ENCODE measurements around the gene TMIGD2.

TMIGD2 gene

DNA sequence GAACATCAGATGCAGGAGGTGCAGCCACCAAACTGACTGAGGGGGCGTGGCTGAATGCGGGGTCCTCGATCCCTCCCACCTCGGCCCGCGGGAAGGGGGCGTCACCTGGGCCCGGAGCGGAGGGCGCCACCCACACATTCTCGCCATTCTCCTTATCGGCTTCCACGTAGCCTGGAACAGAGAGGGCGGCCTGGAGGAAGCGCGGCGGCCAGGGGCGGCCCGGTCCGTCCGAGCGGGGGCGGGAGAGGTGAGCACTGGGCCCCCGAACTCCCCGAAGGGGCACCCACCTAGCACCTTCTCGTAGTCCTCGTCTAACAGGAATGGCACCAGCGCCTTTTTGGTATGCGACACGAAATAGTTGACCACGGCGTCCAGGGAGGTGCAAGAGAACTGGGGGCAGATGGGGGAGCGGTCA lies 24.7 kb upstream of the TMIGD2 start:
- DNase-seq = no peak

DNA sequence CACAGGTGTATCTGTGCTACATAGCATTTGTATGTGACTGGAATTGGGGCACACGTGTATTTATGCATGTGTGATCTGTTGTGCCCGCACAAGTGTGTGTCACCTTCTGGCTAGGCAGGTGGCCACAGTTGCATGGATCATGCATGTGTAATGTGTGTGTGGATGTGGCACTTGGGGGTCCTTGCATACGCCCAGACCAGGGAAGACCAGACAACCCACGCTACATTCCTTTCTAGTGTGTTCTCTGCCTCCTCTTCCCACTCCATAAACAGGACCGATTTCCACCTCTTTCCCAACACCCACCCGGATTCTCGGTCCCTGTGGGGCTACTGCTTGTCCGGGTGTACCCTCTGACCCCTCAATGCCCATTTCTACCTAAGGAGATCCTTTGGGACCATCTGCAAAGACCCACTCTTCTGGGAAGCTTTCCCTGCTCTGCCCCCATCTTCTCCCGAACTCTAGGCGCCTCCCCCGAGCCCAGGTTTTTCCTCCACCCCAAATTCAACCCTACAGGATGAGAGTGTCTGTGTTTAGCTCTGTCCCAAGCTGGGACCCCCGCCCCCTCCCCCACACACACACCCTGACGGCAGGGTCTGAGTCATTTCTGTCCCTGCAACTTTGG lies 24.1 kb upstream of the TMIGD2 start:
- DNase-seq = no peak

DNA sequence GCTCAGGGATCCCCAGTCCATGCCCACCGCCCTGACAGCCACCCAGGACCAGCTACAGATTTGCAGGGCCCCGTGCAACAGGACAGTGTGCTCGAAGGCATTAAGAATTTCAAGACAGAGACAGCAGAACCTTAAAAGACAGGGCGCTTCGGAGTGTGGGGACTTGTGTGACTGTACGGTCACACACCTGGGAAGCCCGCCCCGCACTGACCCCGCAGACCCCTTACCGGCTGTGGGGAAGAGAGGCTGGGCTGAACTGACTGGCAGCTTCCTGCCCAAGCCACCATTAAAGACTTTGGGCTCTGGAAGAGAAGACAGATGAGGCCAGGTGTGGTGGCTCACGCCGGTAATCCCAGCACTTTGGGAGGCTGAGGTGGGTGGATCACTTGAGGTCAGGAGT lies 22.0 kb upstream of the TMIGD2 start:
- no peak for DNase-seq

DNA sequence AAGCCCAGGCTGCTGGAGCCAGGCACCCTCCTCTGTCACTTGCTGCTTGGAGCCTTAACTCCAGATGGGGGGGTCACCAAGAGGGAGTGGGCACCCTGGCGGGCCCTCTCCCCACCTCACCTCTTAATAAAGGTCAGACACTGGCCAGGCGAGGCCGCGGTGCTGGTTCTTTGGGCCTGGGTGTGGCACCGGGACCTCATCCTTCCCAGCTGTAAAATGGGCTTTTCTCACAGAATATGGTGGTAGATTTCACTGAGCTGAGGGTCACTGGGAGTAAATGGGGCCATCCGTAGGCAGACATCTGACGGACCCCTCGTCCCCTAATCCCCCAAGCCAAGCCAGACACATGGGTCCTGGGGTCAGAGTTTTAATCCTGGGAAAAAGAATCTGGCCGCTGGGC lies 21.5 kb upstream of the TMIGD2 start:
- no peak for DNase-seq

DNA sequence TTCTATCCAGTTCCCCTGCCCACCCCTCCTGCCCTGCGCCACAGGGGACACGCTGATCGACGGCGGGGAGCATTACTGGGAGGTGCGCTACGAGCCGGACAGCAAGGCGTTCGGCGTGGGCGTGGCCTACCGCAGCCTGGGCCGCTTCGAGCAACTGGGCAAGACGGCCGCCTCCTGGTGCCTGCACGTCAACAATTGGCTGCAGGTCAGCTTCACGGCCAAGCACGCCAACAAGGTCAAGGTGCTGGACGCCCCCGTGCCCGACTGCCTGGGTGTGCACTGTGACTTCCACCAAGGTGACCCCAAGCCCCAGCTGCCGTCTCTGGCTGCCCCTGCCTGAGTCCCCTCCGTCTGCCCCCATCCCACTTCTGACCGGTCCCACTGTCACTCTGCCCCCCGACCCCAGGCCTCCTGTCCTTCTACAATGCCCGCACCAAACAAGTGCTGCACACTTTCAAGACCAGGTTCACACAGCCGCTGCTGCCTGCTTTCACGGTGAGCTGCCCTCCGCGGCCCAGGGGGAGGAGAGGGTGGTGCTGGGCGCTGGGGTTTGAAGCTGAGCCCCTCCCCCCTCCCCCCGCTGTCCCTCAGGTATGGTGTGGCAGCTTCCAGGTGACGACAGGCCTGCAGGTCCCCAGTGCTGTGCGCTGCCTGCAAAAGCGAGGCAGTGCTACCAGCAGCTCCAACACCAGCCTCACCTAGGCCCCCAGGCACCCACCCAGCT lies 20.9 kb upstream of the TMIGD2 start:
- DNase-seq = no peak

DNA sequence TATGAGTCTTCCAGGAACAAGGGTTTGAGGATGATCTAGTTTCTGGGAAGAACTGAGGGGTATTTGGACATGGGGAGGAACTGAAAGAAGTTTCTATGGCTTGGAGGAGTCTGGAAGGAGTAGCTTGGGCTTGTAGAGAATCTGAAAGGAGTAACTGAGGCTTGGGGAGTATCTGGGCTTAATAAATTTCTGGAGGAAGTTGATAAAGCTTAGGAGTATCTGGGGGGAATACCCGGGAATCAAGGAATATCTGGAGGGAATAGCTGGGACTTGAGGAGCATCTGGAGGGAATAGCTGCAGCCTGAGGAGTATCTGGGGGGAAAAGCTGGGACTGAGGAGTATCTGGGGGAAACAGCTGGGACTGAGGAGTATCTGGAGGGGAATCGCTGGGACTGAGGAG lies 18.2 kb upstream of the TMIGD2 start:
- DNase-seq = no peak

DNA sequence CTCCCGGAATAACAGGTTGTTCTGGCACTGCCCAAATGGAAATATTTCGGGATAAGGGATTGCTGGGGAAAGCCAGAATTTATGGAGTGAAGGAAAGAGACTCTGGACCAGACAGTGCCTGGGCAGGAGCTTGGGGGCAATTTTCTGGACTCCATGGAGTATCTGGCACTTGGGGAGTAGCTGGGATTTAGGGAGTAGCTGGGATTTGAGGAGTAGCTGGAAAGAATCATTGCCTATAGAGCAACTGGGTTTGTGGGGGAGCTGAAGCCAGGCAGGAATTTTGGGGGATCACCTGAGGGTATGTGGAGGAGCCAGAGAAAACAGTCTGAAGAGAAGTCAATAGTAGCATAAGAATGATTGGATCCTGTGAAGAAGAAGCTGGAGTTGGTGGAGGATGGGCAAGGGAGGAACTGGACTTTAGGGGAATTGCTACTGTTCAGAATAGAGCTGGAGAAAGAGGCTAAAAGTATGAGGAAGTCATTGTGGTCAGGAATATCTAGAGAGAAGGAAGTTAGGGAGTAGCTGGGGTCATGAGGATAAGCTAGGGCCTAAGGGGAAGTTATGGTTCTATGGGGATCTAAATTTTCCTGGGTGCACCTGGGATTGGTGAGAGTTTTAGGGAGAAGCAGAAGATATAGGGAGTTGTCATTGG lies 17.0 kb upstream of the TMIGD2 start:
- no peak for DNase-seq

DNA sequence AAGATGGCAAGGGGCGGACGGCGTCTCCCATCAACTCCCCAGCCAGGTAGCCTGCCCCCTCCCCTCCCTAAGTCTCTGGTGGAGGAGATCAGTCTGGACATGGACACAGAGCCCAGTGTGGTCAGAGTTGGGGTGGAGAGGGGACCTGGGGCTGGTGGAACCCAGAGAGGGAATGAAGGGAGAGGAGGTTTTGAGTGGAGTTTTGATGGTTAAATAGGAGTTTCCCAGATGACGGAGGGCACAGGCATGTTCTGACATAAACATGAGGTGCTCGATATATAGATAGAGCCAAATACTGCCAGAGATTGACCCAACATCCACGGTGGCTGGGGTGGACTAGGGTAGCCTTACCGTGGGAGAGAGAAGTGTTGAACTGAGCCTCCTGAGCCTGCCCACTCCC lies 16.3 kb upstream of the TMIGD2 start:
- no peak for DNase-seq

DNA sequence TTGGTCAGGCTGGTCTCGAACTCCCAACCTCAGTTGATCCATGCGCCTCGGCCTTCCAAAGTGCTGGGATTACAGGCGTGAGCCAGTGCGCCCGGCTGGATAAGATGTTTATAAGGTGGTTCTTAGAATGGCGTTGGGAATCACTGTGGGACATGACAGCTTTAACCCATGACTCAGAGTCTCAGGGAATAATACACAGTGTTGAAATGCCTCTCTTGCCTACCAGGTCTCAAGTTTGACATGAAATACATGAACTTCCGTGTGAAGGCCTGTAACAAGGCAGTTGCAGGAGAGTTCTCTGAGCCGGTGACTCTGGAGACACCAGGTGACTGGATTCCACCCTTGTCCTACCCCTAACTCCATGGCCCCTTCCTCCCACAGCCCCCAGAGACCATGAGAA lies 14.8 kb upstream of the TMIGD2 start:
- DNase-seq = no peak

DNA sequence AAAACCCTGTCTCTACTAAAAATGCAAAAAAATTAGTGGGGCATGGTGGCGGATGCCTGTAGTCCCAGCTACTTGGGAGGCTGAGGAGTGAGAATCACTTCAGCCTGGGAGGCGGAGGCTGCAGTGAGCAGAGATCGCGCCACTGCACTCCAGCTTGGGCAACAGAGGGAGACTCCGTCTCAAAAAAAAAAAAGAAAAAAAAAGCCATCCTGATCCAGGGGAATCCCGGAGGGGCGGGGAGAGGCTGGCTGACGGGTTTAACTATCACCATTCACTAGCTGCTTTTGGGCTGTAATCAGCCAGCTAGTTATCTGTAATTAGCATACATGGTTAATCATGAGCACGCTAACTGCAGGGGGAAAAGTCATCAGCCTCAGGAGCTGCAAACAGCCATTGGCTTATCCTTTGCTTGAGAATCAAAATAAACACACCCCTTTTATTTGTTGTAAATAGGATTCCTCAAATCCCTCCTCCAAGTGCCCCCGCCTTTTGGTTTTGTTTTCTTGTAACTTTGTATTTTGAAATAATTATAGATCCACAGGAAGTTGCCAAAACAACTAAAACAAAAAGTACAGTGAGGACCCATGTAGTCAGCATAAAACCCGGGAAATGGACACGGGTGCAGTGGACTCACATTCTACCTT lies 11.8 kb upstream of the TMIGD2 start:
- DNase-seq = no peak

DNA sequence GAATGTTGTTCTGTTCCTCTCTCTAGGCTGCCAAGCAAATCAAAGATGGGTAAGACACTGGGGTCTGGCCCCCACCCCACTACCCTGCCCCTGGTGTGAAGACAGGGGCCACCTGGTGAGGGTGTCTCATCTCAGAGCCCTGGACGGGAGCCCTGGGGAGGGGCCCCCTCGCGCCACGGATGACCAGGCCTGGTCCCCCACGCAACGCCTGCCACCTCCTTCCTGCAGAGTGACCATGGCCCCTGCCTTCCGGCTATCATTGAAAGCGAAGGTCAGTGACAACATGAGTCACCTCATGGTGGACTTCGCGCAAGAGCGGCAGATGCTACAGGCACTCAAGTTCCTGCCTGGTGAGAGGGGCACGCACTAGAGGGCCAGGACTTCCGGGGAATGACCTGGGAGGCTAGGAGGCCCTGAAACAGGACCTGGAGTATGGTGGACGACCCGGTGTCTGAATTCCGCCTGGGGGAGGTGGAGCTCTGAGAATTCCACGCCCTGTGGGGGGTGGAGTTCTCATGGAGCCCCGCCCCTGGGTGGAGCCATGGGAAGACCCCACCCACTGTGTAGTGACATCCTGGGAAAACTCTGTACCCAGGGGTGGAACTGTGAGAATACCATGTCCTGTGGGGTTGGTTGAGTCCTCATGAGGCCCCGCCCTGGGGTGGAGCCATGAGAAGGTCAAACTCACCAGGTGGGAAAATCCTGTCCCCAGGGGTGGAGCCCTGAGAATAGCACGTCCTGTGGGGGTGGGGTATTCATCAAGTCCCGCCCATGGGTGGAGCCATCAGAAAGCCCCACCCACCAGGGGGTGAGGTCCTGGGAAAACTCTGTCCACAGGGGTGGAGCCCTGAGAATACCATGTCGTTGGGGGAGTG lies 8.3 kb upstream of the TMIGD2 start:
- no peak for DNase-seq

DNA sequence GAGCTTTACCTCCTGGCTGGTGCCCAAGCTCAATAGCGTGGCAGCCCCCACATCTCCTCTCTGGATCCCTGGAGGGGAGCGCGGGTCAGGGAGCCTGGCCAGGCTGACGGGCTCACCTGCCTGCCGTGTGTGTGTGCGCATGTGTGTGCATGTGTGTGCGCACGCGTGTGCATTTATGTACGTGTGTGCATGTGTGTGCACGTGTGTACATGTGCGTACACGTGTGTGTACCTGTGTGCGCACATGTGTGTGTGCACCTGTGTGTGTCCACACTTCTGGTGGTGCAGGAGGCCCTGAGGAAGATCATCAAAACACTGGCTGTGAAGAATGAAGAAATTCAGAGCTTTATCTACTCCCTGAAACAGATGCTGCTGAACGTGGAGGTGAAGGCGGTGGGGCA lies 3.5 kb upstream of the TMIGD2 start:
- DNase-seq = no peak

DNA sequence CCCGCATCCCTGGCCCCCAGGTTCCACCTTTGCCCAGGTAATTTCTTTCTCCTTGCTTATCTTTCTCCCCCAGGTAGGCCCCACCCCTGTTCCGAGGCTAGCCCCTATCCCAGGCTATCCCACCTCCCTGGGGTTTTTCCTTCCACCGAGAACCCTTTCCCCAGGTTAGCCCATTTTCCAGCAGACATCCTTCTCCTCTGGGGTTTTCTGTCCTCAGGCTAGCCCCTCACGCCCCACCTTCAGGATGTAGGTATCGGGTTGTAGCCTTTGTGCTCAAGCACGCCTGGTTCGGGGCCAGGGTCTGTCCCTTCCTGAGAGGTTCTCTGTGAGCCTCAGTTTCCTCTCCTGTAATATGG lies 3.0 kb upstream of the TMIGD2 start:
- DNase-seq = no peak

DNA sequence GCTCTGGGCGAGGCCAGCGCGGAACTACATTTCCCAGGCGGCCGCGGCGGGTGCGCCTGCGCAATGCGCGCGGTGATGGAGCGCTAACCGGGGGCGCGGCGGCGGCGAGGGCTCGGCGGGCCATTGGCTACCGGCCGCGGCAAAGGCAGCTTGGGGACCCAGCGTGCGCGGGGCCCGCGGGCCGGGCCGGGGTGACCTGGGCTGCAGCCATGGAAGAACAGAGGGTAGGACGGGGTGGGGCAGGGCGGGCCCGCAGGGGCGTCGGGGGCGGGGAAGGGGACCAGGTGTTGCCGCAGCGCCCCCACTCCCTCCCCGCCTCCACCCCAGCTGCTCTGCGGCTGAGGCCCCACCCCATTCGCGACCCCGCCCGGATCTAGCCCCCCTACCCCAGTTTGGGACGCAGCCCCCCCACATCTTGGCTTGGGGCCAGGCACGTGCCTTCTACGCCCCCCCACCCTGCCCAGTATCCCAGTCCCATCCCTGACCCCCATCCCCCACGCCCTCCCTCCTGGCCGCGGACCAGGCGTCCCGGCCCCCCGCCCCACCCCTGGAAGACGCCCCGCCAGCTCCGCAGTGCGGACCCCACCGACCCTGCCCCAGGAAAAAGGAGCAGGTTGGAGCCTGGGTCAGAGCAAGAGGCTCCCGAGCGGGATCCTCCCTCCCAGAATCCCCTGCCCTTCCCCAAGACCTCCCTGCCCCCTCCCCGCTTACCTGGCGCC lies 2.5 kb upstream of the TMIGD2 start, which contains the start of gene FSD1:
TSS of gene FSD1 (plus strand) at position 61 of the 719 bp plus-strand sequence. CDS start at position 210, 149 bp downstream.
- DNase-seq = no peak

DNA sequence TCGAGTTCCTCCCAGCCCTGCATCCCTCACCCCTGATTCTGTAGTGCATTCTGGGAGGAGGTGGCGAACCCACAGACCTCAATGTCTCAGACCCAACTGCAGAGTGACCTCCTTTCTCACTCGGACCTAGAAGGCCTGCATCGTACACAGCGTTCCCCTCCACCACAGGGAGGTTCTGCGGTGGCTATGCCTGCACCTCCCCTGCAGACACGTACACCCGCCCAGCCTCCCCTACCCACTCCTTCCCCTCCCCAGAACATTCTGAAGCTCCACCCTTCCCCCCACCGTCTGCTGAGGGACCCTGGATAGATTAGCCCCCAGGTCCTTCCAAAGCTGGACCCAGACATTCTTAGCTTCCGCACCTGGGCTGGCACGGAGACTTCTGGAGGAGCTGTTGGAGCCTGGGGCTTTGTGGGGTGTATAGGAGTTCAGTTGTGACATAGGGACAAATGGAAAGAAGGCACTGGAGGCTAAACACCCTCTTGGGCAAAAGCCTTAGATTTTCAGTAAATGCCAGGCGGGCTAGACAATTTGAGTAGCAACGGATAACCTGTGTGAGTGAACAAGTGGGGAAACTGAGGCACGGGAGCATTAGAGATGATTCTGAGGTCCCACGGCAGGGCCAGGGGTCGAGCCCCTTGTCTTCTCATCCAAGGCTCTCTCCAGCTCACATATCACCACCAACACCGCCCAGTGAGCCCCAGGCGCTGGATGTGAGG lies 1.8 kb upstream of the TMIGD2 start:
- no peak for DNase-seq

DNA sequence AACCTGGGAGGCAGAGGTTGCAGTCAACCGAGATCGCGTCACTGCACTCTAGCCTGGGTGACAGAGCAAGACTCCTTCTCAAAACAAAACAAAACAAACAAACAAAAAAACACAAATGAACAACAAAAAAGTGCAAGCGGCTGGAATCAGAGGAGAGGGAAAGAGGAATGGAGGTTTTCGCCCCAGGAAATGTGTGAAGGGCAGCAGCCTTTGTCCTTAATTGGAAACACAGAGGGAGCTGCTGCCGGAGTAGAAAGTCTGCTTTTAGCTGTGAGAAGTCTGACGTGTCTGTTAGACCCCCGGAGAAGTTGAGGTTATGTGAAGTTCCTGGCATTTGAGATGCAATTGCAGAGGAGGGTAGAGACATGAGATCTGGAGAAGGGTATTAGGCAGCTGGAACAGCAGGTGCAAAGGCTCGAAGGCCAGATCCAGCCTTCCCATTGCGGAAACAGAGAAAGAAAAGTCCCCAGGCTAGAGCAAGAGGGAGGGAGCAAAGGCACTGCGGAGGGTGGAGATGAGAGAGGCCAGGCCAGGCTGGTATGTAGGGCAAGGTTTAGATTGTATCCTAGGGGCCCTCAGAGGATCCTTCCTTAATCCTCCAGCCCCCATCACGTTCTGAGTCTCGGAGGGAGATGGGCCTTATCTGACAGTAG lies 473 bp downstream of the TMIGD2 start:
- DNase-seq = no peak

DNA sequence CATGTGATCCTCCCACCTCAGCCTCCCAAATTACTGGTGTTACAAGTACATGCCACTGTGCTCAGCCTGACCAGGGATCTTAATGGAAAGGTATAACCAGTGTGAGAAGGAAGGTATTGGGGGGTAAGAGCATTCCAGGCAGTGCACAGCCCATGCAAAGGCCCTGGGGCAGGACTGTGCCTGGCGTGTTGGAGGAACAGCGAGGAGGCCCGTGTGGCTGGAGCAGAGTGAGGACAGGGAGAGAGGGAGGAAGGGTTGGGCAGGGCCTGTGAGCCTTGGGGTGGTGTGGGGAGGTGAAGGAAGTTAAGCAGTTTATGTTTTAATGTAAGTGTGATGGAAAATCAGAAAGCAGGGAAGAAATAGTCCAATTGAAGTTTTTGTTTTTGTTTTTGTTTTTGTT lies 1.6 kb downstream of the TMIGD2 start:
- no peak for DNase-seq

DNA sequence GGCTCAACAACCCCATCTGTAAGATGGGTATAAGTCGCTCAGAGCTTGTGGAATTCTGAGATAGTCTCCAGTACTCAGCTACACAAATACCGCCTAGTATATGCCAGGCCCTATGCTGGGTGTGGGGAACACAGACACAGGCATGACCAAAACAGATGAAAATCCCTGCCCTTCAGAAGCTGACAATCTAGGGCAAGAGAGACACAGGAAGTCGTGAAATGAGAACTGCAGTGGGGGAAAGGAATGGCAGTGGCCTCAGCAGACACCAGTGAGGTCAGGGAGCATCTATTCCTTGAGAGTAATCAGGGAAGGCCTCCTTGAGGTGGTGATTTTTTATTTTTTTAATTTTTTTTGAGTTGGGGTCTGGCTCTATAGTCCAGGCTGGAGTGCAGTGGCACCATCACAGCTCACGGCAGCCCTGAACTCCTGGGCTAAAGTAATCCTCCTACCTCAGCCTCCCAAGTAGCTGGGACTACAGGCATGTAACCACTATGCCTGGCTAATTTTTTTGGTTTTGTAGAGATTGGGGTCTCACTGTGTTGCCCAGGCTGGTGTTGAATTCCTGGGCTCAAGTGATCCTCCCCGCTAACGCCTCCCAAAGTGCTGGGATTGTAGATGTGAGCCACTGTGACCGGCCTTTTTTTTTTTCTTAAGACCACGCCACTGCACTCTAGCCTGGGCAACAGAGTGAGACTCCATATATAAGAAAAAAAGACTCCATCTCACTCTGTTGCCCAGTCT lies 3.2 kb downstream of the TMIGD2 start:
- no peak for DNase-seq

DNA sequence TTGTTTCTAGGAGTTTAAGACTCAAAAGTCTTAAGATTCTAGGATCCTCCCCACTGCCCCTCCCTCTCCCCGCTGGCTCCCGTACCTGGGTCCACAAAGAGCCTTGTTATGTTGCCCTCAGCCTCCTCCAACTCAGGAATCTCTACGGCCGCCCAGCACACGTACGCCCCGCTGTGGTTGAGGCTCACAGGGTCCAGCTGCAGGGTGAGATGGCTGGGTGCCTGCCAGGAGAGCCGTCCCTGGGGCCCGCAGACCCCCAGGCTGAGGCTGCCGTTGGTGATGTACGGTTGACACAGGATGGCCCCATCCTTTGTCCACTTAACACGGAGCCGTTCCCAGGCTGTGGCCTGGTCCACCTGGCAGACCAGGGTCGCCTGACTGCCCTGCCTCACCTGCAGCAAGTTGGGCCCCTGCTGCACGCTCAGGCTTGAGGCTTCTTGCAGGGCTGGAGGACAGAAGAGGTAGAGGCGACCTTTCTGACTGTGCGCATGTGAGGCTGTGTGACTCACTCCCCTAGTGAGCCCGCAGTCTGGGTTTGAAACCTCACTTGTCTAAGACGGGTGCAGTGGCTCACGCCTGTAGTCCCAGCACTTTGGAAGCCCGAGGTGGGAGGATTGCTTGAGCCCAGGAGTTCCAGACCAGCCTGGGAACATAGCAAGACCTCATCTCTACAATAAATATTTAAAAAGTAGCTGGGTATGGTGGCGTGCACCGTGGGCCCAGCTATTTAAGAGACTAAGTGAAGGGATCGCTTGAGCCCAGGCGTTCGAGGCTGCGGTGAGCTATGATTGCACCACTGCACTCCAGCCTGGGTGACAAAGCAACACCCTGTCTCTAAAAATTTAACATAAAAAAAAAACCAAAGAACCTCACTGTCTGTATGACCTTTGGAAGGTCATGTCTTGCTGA lies 4.0 kb downstream of the TMIGD2 start:
- DNase-seq = no peak

Data from right kidney (tissue), 1 donor.